Esophagus mucosa (tissue), 1 donor: ENCODE data around the gene PWP1. TPM values are rescaled to one million over a fixed set of nuclear protein-coding genes. Genes with fewer than 3 reads are reported as not detected.
A peak's percentile ranks its signal among the peaks of the same experiment; 100 is the strongest.

ENCODE experiments used
- ATAC-seq: fragments of 200-7000 bp; cut with Tn5 transposase; one replicate; pipeline ENCODE4 v1.9.1; 2020
- total RNA-seq: library from RNA; stranded (reverse); gene quantifications from one replicate; pipeline ENCODE4 v1.2.4, GENCODE V29; 2023
- donor health status: DM: yes; HTN: yes; CAD: no.

PWP1 gene
- total RNA-seq, 1 donor from 2014 or later: 27.0 TPM

DNA sequence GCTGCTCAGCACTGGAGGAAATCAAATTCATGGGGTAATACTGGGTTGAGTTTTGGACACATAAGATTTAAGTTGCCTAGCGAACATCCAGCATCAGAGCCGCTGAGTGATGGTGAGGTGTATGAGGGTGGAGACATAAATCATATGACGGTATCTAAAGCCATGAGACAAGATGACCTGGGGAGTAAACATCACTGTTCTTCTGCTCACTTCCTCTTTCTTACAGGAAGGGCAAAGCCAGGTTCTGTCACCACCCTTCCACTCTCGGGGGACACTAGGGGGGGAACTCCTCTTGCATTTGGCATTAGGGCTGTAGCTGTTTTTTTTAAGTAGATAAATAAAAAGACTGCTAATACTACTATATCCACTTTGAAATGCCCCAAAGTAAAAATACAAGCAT lies 51.3 kb downstream of the PWP1 start:
- ATAC-seq: peak; percentile 80

DNA sequence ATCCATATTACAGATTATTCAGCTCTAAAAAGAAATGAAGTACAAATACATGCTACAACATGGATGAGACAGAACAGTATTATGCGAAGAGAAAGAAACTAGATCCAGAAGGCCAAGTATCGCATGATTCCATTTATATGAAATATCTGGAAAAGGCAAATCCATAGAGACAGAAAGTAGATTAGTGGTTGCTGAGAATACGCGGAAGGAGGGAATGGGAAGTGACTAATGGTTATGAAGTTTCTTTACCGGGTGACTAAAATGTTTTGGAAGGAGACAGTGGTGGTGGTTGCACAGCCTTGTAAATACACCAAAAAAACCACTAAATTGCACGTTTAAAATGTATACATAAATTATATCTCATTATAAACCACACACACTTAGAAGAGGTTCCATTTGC lies 62.9 kb downstream of the PWP1 start:
- ATAC-seq: no peak

DNA sequence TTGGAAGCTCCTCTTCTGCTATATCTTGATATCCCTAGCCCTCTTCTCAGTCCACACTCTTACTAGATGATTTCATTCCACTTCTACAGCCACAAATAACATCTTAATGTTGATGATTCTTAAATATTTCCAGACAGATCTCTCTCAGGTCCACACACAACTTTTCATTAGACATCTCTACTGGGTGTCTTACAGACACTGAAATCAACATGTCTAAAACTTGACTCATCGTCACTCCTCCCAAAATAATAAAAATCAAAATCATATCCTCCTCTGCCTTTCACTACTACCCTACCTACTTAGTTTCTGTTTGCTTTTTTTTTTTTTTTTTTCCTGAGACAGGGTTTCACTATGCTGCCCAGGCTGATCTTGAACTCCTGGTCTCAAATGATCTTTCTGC lies 63.5 kb downstream of the PWP1 start:
- peak; percentile 80 for ATAC-seq

DNA sequence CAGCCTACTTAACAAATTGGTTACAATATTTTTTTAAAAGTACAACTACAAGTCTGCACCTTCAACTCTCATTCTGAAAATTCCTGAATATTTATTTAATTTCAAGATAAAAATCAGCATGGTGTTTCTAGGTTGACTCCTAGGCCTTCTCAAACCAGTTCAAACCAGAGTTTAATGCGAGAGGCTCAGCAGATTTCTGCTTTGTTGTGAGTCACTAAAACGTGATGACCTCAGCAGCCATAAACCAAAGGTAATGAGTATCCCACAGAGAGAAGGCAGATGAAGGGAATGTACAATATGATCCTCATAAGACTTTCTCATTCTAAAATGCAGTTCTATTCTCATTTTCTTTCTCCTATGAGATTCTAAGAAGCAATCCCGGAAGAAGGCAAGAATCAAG lies 73.8 kb downstream of the PWP1 start:
- ATAC-seq: peak; percentile 71

DNA sequence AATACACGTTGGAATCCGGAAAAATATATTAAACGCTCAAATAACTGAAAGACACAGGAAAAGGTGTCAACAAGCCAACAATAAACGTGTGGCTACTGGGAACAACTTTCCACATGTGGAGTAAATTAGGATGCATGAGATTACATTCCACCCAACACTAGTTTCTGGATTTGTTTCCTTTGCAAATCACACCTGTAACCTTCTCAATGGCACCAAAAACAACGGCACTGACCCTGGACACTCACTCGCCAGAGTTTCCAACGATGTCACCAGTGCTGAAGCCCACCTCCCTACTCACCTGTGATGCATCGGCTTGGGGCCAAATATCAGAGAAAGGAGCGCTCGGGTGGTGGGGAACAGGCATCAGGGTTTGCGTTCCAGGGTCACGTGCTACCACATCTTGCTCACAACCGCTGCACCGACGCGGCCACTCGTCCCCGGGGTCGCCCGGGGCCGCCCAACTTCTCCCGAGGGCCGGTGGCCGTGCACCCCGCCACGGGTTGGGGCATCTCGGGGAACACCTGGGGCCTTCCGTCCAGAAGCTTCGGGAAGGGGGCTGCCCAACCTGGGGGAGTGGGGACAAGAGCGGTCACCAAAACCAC lies 74.7 kb downstream of the PWP1 start:
- peak; percentile 5 for ATAC-seq

- peak; percentile 98 for ATAC-seq
These were observed 75.4 kb downstream of the PWP1 start, which contains the start of gene PRDM4 for GRCh38 chr12:107760809-107761501. PRDM4 (minus strand) TSS chr12:107761137; CDS start chr12:107760515, 622 bp downstream.

DNA sequence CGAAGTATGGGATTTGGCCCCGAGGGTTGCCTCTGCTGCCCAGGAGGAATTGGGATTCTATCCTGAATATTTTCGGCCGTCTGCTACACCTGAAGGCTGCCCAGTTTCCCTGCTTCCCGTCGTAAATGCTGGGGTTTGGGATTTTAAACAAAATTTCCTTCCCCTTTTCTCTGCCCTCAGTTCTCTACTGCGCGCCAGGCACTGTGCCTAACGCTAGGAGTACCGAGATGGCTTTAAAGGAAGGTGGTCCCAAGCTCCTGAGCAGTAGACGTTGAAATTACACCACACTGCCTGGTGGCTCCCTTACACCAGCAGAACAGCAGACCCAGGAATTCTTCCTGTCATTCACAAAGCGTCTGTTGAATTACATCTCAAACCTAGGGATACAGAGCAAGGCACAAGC lies 75.9 kb downstream of the PWP1 start:
- no peak for ATAC-seq

Other genes with a start within 250 kb of the PWP1 start
- gene PRDM4, start 75.3 kb downstream of the PWP1 start, total RNA-seq: 23.2 TPM
- not detected for gene ASCL4, start 88.9 kb downstream of the PWP1 start, total RNA-seq